Epithelial cell of proximal tubule (primary cell): ENCODE measurements around the gene ANK3. TPM values are rescaled to one million over a fixed set of nuclear protein-coding genes. Genes with fewer than 3 reads are reported as not detected.

Experiments used
- DNase-seq: peaks from one replicate; pipeline ENCODE4 v3.0.0-alpha.2; 2011; ENCODE audit warnings: low read depth
- H3K4me3 ChIP-seq: 2 replicates; pipeline ENCODE4 v1.5.1; 2011; ENCODE audit warnings: low read depth, mild to moderate bottlenecking, low read length
- total RNA-seq: library from RNA; depleted of rRNA; stranded (reverse); fragments of >200 nt; gene quantifications from 2 replicates; pipeline ENCODE4 v1.2.3, GENCODE V29; 2015
- TF ChIP-seq, protein P1 (sequence below): conservative IDR thresholded peaks from 2 replicates; pipeline ENCODE4 v1.5.1; 2012; ENCODE audit warnings: low read depth, mild to moderate bottlenecking, low read length

The ANK3 gene
- 6.6 TPM in 2 replicates for total RNA-seq

- TF ChIP-seq, protein P1, sequence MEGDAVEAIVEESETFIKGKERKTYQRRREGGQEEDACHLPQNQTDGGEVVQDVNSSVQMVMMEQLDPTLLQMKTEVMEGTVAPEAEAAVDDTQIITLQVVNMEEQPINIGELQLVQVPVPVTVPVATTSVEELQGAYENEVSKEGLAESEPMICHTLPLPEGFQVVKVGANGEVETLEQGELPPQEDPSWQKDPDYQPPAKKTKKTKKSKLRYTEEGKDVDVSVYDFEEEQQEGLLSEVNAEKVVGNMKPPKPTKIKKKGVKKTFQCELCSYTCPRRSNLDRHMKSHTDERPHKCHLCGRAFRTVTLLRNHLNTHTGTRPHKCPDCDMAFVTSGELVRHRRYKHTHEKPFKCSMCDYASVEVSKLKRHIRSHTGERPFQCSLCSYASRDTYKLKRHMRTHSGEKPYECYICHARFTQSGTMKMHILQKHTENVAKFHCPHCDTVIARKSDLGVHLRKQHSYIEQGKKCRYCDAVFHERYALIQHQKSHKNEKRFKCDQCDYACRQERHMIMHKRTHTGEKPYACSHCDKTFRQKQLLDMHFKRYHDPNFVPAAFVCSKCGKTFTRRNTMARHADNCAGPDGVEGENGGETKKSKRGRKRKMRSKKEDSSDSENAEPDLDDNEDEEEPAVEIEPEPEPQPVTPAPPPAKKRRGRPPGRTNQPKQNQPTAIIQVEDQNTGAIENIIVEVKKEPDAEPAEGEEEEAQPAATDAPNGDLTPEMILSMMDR = no peak
- no peak for DNase-seq
- H3K4me3 ChIP-seq = no peak within 1 kb of the TSS
These were observed at the start of gene ANK3 for GRCh38 chr10:60389413-60390025. Gene ANK3, minus strand, starts transcription at chr10:60389875. Its CDS starts 337 bp downstream, at chr10:60389538.

GRCh38 chr10:60434418-60435046, 44.9 kb upstream of the ANK3 start:
- TF ChIP-seq, protein P1 = peak; percentile 77
- DNase-seq = no peak
- no peak overlapping the region for H3K4me3 ChIP-seq

GRCh38 chr10:60433684-60434083, 44.0 kb upstream of the ANK3 start:
- H3K4me3 ChIP-seq = no peak overlapping the region
- TF ChIP-seq, protein P1 = no peak
- no peak for DNase-seq

DNA sequence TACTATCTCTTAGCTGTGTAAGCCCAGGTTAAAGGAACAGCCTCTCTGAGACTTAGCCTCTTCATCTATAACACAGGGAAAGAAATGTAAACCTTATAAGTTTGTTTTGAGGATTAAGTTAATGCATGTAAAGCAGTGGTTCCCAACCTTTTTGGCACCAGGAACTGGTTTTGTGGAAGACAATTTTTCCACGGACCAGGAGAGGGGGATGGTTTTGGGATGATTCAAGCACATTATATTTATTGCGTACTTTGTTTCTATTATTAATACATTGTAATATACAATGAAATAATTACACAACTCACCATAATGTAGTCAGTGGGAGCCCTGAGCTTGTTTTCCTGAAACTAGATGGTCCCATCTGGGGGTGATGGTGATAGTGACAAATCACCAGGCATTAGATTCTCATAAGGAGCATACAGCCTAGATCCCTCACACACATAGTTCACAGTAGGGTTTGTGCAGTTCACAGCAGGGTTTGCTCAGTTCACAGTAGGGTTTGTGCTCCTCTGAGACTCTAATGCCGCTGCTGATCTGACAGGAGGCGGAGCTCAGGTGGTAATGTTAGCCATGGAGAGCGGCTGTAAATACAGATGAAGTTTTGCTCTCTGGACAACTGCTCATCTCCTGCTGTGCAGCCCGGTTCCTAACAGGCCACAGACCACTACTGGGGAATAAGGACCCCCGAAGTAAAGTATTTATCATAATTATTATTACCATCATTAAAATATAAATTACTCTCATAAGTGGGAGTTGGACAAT, 41.3 kb upstream of the ANK3 start:
- TF ChIP-seq, protein P1 = no peak
- no peak overlapping the region for H3K4me3 ChIP-seq
- no peak for DNase-seq

DNA sequence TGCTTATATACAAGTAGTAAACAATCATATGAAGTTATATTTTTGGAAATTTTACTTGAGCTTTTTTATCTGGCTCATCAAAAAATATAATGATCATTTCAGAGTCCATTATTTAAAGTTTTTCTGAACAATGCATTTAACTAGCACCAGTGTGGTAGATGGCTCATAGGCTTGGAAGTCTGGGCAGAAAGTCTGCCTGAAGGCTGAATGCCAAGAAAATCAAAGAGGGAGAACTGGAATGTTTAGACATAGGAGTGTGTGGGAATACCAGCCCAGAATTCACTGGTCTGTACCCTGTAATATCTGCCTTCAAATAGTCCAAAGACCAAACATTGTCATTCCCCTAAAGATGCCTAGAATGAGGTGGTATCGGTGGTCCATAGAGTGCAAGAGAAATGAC, 40.3 kb upstream of the ANK3 start:
- TF ChIP-seq, protein P1 = no peak
- no peak overlapping the region for H3K4me3 ChIP-seq
- peak; percentile 40 for DNase-seq

- no peak for DNase-seq
- TF ChIP-seq, protein P1 = no peak
- no peak overlapping the region for H3K4me3 ChIP-seq
These were observed 39.6 kb upstream of the ANK3 start for GRCh38 chr10:60429084-60429849.
